ENCODE measurements around the gene RRAGC. TPM values are rescaled to one million over a fixed set of nuclear protein-coding genes. Genes with fewer than 3 reads are reported as not detected.

The RRAGC gene
- total and polyA plus RNA-seq, 2 donors (not counting 1 experiment from before 2014, with no cell fraction given): 27.4 to 53.4 TPM

GRCh38 chr1:38872401-38873026 lies 12.9 kb upstream of the RRAGC start:
- peak overlapping the region; percentile 62 for H3K9ac ChIP-seq (ENCODE audit: insufficient read depth, low read length)
- no peaks in the 10 kb centered on the region for H3K27me3 ChIP-seq (ENCODE audit: control insufficient read depth, insufficient read depth, low read length)
- H3K79me2 ChIP-seq (ENCODE audit: control insufficient read depth, insufficient read depth, low read length): peaks cover 10% of the 10 kb centered on the region
- DNase-seq (ENCODE audit: low read depth in 2 of 2): peak; percentile 25 to 27
- TF ChIP-seq CTCF (conservative IDR thresholded peaks at IDR 0.05 in 1 of 2, IDR thresholded peaks at IDR 0.05 in 1 of 2; ENCODE audit: low read depth in 1 of 2, low read length in 2 of 2) (no peak), EZH2 (IDR thresholded peaks at IDR 0.05; ENCODE audit: low read length, missing control alignments) (no peak)
- no peaks in the 10 kb centered on the region for H3K9me3 ChIP-seq (ENCODE audit: control insufficient read depth, insufficient read depth, low read depth, low read length)
- H3K36me3 ChIP-seq (ENCODE audit: control insufficient read depth, insufficient read depth, low read length): no peaks in the 10 kb centered on the region
- peak overlapping the region; percentile 11 for H3K27ac ChIP-seq (ENCODE audit: insufficient read depth, low read length)
- no peaks in the 10 kb centered on the region for H4K20me1 ChIP-seq (ENCODE audit: control insufficient read depth, extremely low read depth, insufficient read depth, low read length)
- peaks cover 5% of the 10 kb centered on the region for H3K4me1 ChIP-seq (ENCODE audit: control insufficient read depth, extremely low read depth, insufficient read depth, low read length)
- peak overlapping the region; percentile 49 to 94 (median 70) for H3K4me3 ChIP-seq (replicated peaks in 1 of 4; ENCODE audit: control extremely low read depth in 1 of 4, insufficient read depth in 1 of 4, low read depth in 3 of 4, low read length in 4 of 4)
- H3K4me2 ChIP-seq (ENCODE audit: extremely low read depth, insufficient read depth, low read length): peak overlapping the region; percentile 91
- peak overlapping the region; percentile 38 for H2AFZ ChIP-seq (ENCODE audit: low read length)

- H3K79me2 ChIP-seq (ENCODE audit: control insufficient read depth, insufficient read depth, low read length): peaks cover 10% of the 10 kb centered on the region
- H3K9ac ChIP-seq (ENCODE audit: insufficient read depth, low read length): no peak overlapping the region
- no peaks in the 10 kb centered on the region for H3K27me3 ChIP-seq (ENCODE audit: control insufficient read depth, insufficient read depth, low read length)
- TF ChIP-seq CTCF (conservative IDR thresholded peaks at IDR 0.05 in 1 of 2, IDR thresholded peaks at IDR 0.05 in 1 of 2; ENCODE audit: low read depth in 1 of 2, low read length in 2 of 2) (no peak), EZH2 (IDR thresholded peaks at IDR 0.05; ENCODE audit: low read length, missing control alignments) (no peak)
- H4K20me1 ChIP-seq (ENCODE audit: control insufficient read depth, extremely low read depth, insufficient read depth, low read length): no peaks in the 10 kb centered on the region
- no peak overlapping the region for H3K4me2 ChIP-seq (ENCODE audit: extremely low read depth, insufficient read depth, low read length)
- no peaks in the 10 kb centered on the region for H3K36me3 ChIP-seq (ENCODE audit: control insufficient read depth, insufficient read depth, low read length)
- H3K4me1 ChIP-seq (ENCODE audit: control insufficient read depth, extremely low read depth, insufficient read depth, low read length): peaks cover 5% of the 10 kb centered on the region
- H3K27ac ChIP-seq (ENCODE audit: insufficient read depth, low read length): no peak overlapping the region
- DNase-seq (ENCODE audit: low read depth in 2 of 2): no peak
- no peaks in the 10 kb centered on the region for H3K9me3 ChIP-seq (ENCODE audit: control insufficient read depth, insufficient read depth, low read depth, low read length)
- H2AFZ ChIP-seq (ENCODE audit: low read length): no peak overlapping the region
- no peak overlapping the region for H3K4me3 ChIP-seq (replicated peaks in 1 of 4; ENCODE audit: control extremely low read depth in 1 of 4, insufficient read depth in 1 of 4, low read depth in 3 of 4, low read length in 4 of 4)
Observed at GRCh38 chr1:38870996-38871395, 11.4 kb upstream of the RRAGC start.

- no peak for DNase-seq (ENCODE audit: low read depth in 2 of 2)
- Histone ChIP-seq H3K27me3 (ENCODE audit: control insufficient read depth, insufficient read depth, low read length) (no peaks in the 10 kb centered on the region), H3K36me3 (ENCODE audit: control insufficient read depth, insufficient read depth, low read length) (no peaks in the 10 kb centered on the region), H3K4me2 (ENCODE audit: extremely low read depth, insufficient read depth, low read length) (no peak overlapping the region), H3K4me1 (ENCODE audit: control insufficient read depth, extremely low read depth, insufficient read depth, low read length) (peaks cover 5% of the 10 kb centered on the region), H3K9me3 (ENCODE audit: control insufficient read depth, insufficient read depth, low read depth, low read length) (no peaks in the 10 kb centered on the region), H4K20me1 (ENCODE audit: control insufficient read depth, extremely low read depth, insufficient read depth, low read length) (no peaks in the 10 kb centered on the region), H3K79me2 (ENCODE audit: control insufficient read depth, insufficient read depth, low read length) (peaks cover 8% of the 10 kb centered on the region), H3K27ac (ENCODE audit: insufficient read depth, low read length) (no peak overlapping the region), H3K4me3 (replicated peaks in 1 of 4; ENCODE audit: control extremely low read depth in 1 of 4, insufficient read depth in 1 of 4, low read depth in 3 of 4, low read length in 4 of 4) (no peak overlapping the region), H2AFZ (ENCODE audit: low read length) (no peak overlapping the region), H3K9ac (ENCODE audit: insufficient read depth, low read length) (no peak overlapping the region)
- TF ChIP-seq EZH2 (IDR thresholded peaks at IDR 0.05; ENCODE audit: low read length, missing control alignments) (no peak), CTCF (conservative IDR thresholded peaks at IDR 0.05 in 1 of 2, IDR thresholded peaks at IDR 0.05 in 1 of 2; ENCODE audit: low read depth in 1 of 2, low read length in 2 of 2) (no peak)
Observed at GRCh38 chr1:38867208-38867607, 7.6 kb upstream of the RRAGC start.
